Measurements from ENCODE around the gene AKT3.
"Not testable (repeated sequence)": the region's sequence is repeated elsewhere in the genome, so short reads cannot be mapped to it uniquely, and the experiment has no call there.

The AKT3 gene

DNA sequence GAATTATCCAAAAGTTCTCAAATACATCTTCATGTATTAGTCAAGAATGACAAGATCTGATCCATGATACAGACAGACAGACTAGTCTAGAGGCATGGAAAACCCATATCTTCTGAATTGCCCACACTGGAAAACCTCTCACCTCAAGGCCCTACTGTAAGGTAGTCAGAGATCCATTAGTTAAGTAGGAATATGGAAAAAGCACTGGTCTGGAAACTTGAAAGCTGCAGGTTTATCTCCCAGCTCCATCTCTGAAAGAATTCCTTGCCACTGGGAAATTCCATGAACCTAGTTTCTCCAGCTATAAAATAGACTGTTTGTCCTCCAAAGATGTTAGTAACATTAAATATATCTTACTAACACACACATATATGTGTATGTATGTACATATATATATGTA is 169.2 kb downstream of the AKT3 start:
- DNase-seq: no peak

DNA sequence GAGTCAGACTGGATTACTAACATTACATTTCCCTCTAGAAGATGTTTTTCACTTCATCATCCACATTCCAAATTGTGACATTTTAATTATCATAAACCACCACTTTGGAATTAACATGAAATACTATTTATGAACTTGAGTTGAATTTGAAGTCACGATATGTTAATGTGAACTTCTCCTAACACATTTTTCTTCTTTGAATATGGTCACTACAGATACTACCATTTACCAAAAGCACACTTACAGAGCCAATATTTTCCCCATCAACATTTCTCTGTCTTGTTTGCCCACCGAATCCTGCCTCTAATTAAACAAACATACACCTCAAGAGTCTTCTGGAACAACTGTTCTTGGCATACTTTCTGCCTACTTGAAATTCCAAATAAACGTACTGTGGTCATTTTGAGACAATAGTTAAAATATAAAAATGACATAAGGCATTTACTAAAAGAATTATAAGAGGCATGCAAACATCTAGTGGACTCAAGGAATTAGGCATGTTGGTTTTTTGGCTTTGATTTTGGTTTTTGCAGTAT is 177.4 kb downstream of the AKT3 start:
- DNase-seq: no peak

DNA sequence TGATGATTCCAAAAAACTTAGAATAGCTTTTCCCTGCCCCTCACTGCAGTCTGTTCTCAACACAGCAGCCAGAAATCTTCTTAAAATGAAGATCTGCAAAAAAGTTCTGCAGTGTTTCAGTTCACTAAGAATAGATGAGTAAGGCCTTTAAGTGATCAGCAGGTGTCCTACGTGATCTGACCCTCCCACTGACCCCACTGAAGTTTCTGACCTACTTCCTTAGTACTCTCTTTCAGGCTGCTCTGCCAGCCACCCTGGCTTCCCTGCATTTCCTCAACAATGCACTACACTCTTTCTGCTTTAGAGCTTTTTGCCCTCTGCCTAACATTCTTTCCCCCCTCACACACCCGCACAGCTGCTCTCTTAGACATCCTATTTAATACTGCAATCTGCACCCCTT is 182.5 kb downstream of the AKT3 start:
- DNase-seq: no peak

DNA sequence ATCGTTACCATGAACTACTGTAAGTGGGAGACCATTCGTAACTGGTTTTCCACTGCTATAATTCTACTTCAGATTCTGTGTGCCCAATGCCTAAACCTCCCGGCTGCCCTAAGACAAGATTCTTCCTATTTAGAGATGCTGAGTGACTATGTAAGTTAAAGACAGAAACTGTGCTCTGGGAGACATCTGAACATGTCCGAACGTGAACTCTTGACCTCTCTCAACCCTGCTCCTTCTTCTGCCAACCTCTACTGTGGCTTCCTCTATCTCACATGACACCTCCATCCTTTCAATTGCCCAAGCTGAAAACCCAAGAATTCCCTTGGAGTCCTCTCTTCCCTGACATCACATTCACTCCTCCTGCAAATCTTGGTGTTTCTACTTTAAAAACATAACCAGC is 182.9 kb downstream of the AKT3 start:
- no peak for DNase-seq

DNA sequence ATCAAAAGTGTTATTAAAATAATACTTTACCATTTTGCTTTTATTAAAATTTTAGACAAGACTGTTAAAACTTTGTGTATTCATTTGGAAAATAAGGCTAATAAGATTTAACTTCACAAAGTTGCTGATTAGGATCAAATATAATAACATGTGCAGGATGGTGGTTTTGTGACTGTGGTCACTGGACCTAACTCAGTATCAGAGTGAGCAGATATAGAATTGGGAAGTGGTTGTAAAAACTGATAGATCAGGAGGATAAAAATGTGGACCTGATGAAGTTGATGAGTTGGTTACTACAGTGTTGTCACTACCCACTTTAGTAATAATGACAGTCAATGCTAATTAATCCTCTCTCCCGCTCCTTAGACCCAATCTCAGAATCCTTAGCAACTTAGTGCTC is 186.4 kb downstream of the AKT3 start:
- no peak for DNase-seq

DNA sequence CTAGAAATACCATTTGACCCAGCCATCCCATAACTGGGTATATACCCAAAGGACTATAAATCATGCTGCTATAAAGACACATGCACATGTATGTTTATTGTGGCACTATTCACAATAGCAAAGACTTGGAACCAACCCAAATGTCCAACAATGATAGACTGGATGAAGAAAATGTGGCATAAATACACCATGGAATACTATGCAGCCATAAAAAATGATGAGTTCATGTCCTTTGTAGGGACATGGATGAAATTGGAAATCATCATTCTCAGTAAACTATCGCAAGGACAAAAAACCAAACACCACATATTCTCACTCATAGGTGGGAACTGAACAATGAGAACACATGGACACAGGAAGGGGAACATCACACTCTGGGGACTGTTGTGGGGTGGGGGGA is 187.9 kb downstream of the AKT3 start:
- not testable (repeated sequence) for DNase-seq

DNA sequence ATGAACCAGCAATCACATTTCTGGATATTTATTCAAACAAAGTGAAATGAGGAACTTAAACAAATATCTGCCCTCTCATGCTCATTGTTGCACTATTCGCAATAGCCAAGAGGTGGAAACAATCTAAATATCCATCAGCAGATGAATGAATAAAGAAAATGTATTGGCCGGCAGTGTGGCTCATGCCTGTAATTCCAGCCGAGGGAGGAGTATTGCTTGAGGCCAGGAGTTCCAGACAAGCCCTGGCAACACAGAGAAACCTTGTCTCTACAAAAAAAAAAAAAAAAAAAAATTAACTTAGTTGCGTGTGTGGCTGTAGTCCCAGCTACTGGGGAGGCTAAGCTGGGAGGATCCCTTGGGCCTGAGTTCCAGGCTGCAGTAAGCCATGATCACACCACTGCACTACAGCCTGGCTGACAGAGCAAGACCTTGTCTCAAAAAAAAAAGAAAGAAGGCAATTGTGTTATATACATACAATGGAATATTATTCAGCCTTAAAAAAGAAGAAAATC is 191.4 kb downstream of the AKT3 start:
- DNase-seq: no peak

DNA sequence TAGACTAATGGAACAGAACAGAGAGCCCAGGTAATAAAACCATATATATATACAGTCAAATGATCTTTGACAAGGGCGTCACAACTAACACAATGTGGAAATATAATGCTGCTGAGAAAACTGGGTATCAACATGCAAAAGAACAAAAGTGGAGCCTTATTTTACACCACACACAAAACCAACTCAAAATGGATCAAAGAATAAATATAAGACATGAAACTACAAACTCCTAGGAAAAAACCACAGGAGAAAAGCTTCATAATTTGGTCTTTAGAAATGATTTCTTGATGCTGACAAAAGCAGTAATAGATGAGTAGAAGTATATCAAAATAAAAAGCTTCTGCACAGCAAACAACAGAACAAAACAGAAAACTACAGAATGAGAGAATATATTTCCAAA is 192.2 kb downstream of the AKT3 start:
- DNase-seq: no peak

DNA sequence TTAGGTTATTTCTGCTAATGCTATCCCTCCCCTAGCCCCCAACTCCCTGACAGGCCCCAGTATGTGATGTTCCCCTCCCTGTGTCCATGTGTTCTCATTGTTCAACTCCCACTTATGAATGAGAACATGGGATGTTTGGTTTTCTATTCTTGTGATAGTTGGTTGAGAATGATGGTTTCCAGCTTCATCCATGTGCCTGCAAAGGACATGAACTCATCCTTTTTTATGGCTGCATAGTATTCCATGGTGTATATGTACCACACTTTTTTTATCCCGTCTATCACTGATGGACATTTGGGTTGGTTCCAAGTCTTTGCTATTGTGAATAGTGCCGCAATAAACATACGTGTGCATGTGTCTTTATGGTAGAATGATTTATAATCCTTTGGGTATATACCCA is 200.5 kb downstream of the AKT3 start:
- not testable (repeated sequence) for DNase-seq

DNA sequence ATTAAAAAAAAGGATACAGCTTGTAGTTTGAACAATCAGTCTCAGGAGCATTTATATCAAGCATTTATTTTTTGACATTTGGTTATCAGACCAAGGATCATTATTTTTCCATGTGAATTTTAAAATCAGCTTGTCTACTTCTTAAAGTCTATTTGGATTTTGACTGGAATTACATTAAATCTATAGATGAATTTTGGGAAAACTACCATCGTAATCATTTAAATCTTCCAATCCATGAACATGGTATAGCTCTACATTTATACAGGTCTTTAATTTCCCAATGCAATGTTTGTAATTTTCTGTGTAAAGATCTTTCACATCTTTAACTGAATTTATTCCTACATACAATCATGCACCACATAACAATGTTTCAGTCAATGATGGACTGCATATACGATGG is 203.2 kb downstream of the AKT3 start:
- DNase-seq: no peak

DNA sequence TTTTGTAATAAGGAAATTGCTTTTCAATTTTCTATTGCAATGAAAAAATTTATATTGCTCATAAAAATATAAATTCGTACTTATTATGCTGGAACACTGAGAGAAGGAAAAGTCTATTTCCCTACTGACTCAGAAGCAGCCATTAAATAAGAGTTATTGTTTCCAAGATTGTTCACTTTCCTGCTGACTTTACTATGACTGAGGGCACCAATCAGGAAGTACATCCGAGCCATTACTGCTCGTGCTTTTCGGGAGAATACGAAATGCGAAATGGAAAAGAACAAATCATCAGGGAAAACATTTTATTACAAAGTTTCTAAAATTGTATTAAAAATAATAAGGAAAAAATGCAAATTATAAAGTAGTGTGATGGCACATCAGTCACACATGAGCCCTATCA is 204.8 kb downstream of the AKT3 start:
- DNase-seq: no peak

DNA sequence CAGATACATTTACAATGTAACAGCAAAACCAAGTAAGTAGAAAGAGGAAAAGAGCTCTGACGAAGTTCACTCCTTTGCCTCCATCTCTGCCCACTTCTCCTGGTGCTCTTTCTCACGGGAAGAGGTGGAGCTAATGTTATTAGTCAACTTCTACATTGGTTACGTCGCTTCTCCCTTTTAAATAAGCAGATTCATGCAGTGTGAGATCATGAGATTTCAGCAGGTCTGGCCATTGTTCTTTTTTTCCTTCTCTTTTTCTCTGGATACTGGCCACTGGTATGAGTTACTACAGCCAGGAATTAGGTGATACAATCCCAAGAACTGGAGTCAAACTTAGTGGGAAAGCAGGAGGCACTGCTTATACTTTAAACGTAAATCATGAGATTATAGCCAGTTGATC is 207.1 kb downstream of the AKT3 start:
- DNase-seq: no peak

DNA sequence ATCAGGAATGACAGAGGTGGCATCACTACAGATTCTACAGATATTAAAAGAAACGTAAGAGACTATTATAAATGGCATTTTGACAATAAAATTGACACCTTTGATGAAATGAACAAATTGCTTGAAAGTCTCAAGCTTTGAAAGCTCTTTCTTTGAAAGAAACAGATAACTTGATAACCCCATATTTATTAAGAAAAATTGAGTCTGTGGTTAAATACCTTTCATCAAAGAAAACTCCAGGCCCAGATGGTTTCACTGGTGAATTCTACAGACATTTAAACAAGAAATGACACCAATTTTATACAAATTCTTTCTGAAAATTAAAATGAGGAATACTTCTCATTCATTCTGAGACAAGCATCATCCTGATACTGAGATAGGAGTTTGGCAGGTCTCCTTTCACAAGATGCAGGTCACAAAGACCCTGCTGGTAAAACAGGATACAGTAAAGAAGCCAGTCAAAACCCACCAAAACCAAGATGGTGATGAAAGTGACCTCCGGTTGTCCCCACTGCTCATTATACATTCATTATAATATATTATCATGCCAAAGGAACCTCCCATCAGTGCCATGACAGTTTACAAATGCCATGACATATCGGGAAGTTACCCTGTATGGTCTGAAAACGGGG is 210.9 kb downstream of the AKT3 start:
- no peak for DNase-seq

DNA sequence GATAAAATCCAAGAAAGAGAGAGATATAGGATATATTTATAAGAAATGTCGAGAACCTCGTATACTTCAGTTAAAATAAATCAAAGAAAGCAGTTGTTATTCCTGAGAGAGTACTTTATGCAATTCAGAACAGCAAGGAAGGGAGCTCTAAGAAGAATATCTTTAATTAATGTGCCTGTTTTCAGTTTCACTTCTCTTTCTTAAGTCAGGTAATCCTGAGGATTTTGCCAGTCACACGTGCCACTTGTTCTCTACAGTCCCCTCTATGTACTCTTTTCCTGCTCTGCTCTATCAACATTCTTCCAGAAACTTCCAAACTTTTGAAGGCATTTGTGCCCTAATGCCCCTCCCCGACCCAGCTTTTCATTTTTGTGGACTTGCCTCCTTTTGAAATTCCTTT is 211.9 kb downstream of the AKT3 start:
- DNase-seq: no peak

DNA sequence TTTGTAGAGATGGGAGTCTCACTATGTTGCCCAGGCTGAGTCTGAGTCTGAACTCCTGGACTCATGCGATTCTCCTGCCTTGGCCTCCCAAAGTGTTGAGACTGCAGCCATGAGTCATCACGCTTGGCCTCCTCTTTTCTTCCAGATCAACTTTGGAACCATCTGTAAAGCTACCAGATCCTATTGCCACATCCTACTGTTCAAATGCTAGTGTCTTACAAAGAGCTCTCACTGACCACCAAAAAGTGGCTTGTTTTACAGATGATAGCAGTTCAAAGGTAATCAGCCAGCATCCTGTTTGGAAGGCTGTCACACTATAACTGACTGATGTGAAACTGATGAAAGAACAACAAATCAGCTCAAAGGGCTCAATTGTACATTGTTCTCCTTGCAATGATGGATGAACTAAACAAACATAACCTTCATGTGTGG is 221.6 kb downstream of the AKT3 start:
- no peak for DNase-seq

DNA sequence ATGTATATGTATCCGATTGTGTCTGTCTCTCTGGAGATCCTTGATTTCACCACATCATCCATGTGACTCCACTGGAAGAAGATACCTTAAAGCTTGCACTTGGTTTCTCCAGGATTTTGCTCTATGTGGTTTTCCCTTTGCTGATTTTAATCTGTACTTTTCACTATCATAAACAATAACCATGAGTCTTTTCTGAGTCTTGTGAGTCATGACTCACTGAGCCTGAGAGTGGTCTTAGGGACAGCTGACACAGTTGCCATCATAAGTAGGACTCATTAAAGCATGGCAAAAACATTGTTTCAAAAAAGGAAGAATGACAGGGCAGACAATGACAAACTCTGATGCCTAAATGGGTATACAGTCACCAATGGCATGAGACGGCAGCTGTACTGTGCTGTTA is 226.2 kb downstream of the AKT3 start:
- DNase-seq: no peak

DNA sequence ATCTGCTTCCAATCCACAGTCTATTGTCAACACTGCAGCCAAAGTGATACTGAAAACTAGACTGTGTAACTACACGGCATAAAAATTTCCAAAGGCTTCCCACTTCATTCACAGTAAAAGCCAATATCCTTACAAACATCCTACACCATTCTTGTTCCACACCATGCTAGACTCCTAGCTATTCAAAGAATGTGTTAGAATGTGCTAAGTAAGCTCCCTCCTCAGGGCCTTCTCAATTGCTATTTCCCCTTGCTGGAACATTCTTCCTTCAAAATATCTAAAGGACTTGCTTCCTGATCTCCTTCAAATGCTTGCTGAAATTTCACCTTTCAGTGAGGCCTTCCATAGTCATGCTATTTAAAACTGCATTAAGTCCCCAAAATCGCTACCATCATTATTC is 228.1 kb downstream of the AKT3 start:
- no peak for DNase-seq

DNA sequence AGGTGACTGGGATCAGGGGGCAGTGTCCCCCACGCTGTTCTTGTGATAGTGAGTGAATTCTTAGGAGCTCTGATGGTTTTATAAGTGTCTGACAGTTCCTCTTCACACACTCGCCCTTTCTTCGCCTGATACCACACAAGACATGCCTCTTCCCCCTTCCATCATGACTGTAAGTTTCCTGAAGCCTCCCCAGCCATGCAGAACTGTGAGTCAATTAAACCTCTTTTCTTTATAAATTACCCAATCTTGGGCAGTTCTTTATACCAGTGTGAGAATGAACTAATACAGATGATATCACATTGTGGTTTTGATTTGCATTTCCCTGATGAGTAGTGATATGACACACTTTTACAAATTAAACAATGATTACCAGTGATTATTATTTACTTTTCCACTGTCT is 229.9 kb downstream of the AKT3 start:
- DNase-seq: no peak

DNA sequence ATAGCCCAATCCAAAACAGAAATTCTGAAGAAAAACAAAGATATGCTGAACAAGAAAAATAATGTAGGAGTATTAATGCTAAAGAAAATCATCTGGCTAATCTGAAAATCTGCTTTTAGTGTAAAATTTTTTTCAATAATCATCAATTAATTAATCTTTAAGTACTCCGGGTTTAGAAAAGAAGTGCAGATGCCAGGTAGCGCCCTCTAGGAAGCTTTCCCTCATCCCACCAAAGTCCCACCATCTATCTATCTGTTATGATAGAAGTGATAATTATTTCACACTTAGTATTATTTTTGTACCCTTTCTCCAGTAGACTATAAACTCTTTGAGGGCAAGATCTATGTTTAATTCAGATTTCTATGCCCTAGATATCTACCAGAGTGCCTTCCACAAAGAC is 240.3 kb downstream of the AKT3 start:
- DNase-seq: no peak

DNA sequence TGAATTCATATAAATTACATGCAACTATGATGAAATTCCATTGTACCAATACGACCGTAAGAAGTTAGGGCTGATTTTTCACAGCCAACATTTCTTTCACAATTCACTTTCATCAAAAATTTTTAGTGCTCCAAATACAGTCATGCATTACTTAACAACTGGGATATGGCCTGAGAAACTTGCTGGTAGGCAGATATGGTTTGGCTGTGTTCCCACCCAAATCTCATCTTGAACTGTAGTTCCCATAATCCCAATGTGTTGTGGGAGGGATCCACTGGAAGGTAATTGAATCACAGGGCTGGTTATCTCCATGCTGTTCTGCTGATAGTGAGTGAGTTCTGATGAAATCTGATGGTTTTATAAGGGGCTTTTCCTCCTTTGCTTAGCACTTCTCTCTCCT is 244.4 kb downstream of the AKT3 start:
- DNase-seq: no peak

DNA sequence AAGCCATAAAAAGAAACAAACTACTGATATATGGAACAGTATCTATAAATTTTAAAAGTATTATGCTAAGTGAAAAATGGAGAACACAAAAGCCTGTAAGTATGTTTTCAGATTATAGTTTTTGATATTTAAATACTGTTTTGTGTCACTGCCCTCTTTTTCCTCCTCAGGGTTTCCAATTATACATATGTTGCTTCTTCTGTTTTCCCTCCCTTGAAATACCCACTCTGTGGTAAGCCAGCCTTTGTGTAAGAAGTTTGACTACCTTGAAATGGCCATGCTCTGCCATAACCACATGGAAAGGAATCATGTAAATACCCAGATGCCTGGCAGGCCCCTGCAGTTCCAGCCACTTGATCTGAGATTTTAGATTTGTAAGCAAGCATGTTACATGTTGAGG is 248.3 kb downstream of the AKT3 start:
- DNase-seq: no peak

DNA sequence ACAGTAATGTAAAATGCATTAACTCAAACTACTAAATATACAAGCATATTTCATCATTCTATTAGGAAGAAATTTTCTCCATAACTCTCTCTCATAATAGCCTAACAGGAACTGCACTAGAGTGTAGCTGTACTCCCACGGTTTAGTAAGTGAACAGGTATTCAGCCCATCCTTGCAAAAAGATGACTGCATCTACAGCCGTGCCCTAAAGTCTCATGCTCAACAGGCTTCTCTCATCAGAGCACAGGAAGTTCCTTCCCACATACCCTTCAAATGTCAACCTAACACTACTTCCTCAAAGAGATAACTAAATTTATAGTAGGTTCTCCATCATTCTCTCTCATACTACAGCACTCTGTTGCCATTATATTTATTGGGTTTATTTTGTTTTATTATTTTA is 251.6 kb downstream of the AKT3 start:
- DNase-seq: no peak

DNA sequence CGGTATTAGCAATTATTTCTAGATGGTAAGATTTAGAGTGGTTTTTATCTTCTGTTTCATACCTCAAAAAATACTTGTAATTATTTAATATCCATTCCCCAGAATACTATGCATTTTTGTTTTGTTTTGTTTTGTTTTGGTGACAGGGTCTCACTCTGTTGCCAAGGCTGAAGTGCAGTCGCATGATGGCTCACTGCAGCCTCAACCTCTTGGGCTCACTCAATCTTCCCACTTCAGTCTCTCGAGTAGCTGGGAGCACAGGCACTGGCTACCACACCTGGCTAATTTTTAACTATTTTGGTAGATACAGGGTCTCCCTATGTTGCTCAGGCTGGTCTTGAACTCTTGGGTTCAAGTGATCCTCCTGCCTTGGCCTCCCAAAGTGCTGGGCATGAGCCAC is 252.7 kb downstream of the AKT3 start:
- no peak for DNase-seq

DNA sequence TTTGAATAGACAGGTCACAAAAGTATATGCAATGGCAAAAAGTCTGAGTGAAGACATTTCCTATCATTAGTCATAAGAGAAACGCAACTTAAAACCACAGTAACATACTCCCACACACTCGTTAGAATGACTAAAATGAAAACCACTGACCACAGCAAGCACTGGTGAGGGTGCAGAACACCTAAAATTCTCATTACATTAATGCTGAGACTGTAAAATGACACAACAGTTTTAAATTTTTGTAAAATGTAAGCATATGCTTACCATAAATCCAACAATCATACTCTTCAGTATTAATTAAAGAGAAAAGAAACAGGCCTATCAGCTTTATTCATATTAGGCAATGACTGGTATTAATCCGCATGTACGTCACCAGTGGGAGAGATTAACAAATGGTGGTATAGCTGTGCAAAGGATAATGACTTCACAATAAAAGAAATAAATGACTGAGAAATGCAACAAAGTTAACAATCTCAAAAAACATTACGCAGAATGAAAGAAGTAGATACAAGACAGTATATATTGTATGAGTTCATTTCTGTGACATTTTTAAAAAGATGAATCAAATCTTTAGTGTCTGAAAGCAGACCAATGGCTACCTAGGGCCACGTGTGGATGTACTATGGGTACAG is 253.5 kb downstream of the AKT3 start:
- DNase-seq: no peak
